ENCODE measurements around the gene GATA6. TPM values are rescaled to one million over a fixed set of nuclear protein-coding genes. Genes with fewer than 3 reads are reported as not detected.

GATA6 gene
- total and polyA plus RNA-seq, 9 donors, result 30.2 to 221 (median 129) TPM

GRCh38 chr18:22169889-22170420 is 566 bp downstream of the GATA6 start:
- 0% methylated on average over 48 to 49 of the region's 49 CpGs for WGBS, 3 donors
- H3K9me3 ChIP-seq, result no peaks in the 10 kb centered on the region
- intact Hi-C loops (cut with DNase I), result loop anchor here (2.0 to 10.0 kb wide), 8 partner anchors 175 to 545 kb away; no protein-coding TSS in a partner anchor
- DNase-seq, result peak; percentile 51 to 73 (median 68)
- H3K4me3 ChIP-seq, result peak overlapping the region; percentile 98
- no peaks in the 10 kb centered on the region for H3K27me3 ChIP-seq
- H3K36me3 ChIP-seq, result no peaks in the 10 kb centered on the region
- no peak for TF ChIP-seq EP300 (IDR thresholded peaks at IDR 0.05)
- TF ChIP-seq POLR2A (IDR thresholded peaks at IDR 0.05), result peak; percentile 18
- H3K4me1 ChIP-seq (ENCODE audit: insufficient read depth), result peaks cover 3% of the 10 kb centered on the region
- H3K27ac ChIP-seq, result peak overlapping the region; percentile 96 to 97

DNA sequence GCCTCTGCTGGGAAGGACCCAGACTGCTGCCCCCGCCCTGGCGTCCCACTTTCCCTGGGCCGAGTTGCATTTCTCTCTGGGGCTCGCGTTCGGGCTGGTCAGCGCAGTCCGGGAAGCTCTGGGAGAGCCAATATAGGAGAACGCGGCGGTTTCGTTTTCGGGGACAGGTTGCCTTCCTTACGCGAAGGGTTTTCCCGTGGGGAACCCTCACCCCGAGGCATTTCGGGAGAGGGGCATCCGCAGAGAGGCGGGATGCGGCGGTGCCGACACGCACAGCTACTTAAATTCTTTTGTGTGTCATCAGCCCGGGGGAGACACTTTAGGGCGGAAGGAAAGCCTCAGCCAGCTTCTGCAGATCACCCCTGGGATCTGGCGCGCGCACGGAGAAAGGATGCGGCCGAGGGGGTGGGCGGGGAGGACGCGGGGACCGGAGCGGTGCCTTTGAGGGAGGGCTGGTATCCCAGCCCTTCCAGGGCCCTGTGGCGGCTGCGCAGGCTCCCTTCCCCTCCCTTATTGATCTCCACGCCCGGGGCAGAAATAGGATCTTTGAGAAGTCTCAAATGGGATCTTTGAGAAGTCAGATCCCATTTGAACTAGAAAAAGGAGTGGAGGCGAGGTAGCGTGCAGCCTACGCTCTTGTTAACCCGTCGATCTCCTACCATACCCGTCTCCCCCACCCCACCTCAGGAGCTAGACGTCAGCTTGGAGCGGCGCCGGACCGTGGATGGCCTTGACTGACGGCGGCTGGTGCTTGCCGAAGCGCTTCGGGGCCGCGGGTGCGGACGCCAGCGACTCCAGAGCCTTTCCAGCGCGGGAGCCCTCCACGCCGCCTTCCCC is 1.2 kb downstream of the GATA6 start:
- Histone ChIP-seq H3K4me1 (ENCODE audit: insufficient read depth) (peaks cover 3% of the 10 kb centered on the region), H3K9me3 (no peaks in the 10 kb centered on the region), H3K4me3 (peak overlapping the region; percentile 98), H3K36me3 (no peaks in the 10 kb centered on the region), H3K27me3 (no peaks in the 10 kb centered on the region), H3K27ac (peak overlapping the region; percentile 96 to 97)
- peak; percentile 69 to 81 (median 78) for DNase-seq
- intact Hi-C loops (cut with DNase I), result loop anchor here (2.0 to 10.0 kb wide), 4 partner anchors 177 to 392 kb away; no protein-coding TSS in a partner anchor
- WGBS, 3 donors, result 0% methylated on average over 59 to 66 of the region's 66 CpGs
- TF ChIP-seq, protein P1, sequence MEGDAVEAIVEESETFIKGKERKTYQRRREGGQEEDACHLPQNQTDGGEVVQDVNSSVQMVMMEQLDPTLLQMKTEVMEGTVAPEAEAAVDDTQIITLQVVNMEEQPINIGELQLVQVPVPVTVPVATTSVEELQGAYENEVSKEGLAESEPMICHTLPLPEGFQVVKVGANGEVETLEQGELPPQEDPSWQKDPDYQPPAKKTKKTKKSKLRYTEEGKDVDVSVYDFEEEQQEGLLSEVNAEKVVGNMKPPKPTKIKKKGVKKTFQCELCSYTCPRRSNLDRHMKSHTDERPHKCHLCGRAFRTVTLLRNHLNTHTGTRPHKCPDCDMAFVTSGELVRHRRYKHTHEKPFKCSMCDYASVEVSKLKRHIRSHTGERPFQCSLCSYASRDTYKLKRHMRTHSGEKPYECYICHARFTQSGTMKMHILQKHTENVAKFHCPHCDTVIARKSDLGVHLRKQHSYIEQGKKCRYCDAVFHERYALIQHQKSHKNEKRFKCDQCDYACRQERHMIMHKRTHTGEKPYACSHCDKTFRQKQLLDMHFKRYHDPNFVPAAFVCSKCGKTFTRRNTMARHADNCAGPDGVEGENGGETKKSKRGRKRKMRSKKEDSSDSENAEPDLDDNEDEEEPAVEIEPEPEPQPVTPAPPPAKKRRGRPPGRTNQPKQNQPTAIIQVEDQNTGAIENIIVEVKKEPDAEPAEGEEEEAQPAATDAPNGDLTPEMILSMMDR (IDR thresholded peaks at IDR 0.05), result peak in 1 of 3 donors; percentile 6
- no peak for TF ChIP-seq POLR2A (IDR thresholded peaks at IDR 0.05)

- Histone ChIP-seq H3K27ac (peak overlapping the region; percentile 96 to 97), H3K36me3 (no peaks in the 10 kb centered on the region), H3K4me1 (ENCODE audit: insufficient read depth) (peaks cover 3% of the 10 kb centered on the region), H3K9me3 (no peaks in the 10 kb centered on the region), H3K27me3 (no peaks in the 10 kb centered on the region), H3K4me3 (peak overlapping the region; percentile 98)
- 1 to 10% (median 1%) methylated on average over 63 to 120 of the region's 120 CpGs for WGBS, 3 donors
- TF ChIP-seq POLR2A (IDR thresholded peaks at IDR 0.05) (peak; percentile 15), EP300 (IDR thresholded peaks at IDR 0.05) (no peak)
- TF ChIP-seq, protein P1 (IDR thresholded peaks at IDR 0.05), result peak in 1 of 3 donors; percentile 4
- intact Hi-C loops (cut with DNase I), result loop anchor here (2.0 to 10.0 kb wide), 5 partner anchors 176 to 391 kb away; no protein-coding TSS in a partner anchor
- peak in 3 of 5 donors; percentile 30 to 49 (median 33) for DNase-seq
These were observed 2.1 kb downstream of the GATA6 start for GRCh38 chr18:22171258-22172119.

DNA sequence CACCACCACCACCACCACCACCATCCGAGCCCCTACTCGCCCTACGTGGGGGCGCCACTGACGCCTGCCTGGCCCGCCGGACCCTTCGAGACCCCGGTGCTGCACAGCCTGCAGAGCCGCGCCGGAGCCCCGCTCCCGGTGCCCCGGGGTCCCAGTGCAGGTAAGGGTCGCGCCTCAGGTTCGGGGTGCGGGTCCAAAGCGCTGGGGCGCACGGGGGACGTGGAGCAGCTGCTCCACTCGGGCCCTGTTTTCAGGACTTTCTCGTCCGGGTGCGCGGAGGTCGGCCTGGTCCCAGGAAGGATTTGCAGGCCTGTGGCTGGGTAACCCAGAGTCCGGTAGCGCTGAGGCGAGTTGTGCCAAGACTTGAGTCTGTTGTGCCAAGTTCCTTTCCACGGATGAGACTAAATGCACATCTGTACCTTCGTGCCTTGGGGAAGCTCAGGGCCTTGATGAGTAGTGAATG is 2.8 kb downstream of the GATA6 start:
- H3K27ac ChIP-seq, result peak overlapping the region; percentile 96 to 97

More for the DNA sequence above, 2.8 kb downstream of the GATA6 start:
- Histone ChIP-seq H3K9me3 (no peaks in the 10 kb centered on the region), H3K4me3 (peak overlapping the region; percentile 98), H3K4me1 (ENCODE audit: insufficient read depth) (peaks cover 8% of the 10 kb centered on the region), H3K27me3 (no peaks in the 10 kb centered on the region), H3K36me3 (no peaks in the 10 kb centered on the region)
- DNase-seq, result peak in 4 of 5 donors; percentile 46 to 60 (median 50)
- TF ChIP-seq POLR2A (IDR thresholded peaks at IDR 0.05), result no peak
- no peak for TF ChIP-seq EP300 (IDR thresholded peaks at IDR 0.05)
- TF ChIP-seq, protein P1 (IDR thresholded peaks at IDR 0.05), result no peak
- 3 to 10% (median 6%) methylated on average over 26 to 34 of the region's 34 CpGs for WGBS, 3 donors
- intact Hi-C loops (cut with DNase I), result loop anchor here (2.0 to 10.0 kb wide), 4 partner anchors 175 to 390 kb away; no protein-coding TSS in a partner anchor

Measured in ovary (tissue), 9 donors.